ENCODE data around the gene SZT2. TPM values are rescaled to one million over a fixed set of nuclear protein-coding genes. Genes with fewer than 3 reads are reported as not detected.

The SZT2 gene
- total and polyA plus RNA-seq, 2 of the 13 experiments (the other 11 are each of a cell fraction or from before 2014, with no cell fraction given) = 8.0 to 8.8 TPM

DNA sequence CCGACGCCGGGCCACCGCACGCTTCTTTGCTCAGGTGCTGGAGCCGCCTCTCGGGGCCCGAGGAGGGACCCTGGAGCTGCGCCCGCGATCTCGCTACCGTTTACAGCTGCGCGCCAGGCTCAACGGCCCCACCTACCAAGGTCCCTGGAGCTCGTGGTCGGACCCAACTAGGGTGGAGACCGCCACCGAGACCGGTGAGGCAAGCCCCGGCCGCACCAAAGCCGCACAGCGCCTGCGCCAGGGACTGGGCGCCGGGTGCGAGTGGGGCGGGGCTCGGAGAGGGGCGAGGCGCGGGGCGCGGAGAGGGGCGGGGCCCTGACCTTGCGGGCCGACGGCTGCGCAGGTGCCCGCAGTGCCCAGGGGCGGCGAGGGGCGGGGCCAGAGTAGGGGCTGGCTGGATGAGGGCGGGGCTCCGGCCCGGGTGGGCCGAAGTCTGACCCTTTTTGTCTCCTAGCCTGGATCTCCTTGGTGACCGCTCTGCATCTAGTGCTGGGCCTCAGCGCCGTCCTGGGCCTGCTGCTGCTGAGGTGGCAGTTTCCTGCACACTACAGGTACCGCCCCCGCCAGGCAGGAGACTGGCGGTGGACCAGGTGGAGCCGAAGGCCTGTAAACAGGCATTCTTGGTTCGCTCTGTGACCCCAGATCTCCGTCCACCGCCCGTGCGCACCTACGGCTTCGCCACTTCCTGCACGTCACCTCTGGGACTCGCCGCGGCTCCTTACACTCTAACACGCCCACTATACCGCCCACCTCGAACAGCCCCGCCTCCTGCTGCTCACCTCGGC lies 40.7 kb upstream of the SZT2 start (continued):
- TF ChIP-seq, protein P1, sequence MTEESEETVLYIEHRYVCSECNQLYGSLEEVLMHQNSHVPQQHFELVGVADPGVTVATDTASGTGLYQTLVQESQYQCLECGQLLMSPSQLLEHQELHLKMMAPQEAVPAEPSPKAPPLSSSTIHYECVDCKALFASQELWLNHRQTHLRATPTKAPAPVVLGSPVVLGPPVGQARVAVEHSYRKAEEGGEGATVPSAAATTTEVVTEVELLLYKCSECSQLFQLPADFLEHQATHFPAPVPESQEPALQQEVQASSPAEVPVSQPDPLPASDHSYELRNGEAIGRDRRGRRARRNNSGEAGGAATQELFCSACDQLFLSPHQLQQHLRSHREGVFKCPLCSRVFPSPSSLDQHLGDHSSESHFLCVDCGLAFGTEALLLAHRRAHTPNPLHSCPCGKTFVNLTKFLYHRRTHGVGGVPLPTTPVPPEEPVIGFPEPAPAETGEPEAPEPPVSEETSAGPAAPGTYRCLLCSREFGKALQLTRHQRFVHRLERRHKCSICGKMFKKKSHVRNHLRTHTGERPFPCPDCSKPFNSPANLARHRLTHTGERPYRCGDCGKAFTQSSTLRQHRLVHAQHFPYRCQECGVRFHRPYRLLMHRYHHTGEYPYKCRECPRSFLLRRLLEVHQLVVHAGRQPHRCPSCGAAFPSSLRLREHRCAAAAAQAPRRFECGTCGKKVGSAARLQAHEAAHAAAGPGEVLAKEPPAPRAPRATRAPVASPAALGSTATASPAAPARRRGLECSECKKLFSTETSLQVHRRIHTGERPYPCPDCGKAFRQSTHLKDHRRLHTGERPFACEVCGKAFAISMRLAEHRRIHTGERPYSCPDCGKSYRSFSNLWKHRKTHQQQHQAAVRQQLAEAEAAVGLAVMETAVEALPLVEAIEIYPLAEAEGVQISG (CRISPR knock-in tag; IDR thresholded peaks at IDR 0.05) = peak; percentile 59
- TF ChIP-seq, protein P2, sequence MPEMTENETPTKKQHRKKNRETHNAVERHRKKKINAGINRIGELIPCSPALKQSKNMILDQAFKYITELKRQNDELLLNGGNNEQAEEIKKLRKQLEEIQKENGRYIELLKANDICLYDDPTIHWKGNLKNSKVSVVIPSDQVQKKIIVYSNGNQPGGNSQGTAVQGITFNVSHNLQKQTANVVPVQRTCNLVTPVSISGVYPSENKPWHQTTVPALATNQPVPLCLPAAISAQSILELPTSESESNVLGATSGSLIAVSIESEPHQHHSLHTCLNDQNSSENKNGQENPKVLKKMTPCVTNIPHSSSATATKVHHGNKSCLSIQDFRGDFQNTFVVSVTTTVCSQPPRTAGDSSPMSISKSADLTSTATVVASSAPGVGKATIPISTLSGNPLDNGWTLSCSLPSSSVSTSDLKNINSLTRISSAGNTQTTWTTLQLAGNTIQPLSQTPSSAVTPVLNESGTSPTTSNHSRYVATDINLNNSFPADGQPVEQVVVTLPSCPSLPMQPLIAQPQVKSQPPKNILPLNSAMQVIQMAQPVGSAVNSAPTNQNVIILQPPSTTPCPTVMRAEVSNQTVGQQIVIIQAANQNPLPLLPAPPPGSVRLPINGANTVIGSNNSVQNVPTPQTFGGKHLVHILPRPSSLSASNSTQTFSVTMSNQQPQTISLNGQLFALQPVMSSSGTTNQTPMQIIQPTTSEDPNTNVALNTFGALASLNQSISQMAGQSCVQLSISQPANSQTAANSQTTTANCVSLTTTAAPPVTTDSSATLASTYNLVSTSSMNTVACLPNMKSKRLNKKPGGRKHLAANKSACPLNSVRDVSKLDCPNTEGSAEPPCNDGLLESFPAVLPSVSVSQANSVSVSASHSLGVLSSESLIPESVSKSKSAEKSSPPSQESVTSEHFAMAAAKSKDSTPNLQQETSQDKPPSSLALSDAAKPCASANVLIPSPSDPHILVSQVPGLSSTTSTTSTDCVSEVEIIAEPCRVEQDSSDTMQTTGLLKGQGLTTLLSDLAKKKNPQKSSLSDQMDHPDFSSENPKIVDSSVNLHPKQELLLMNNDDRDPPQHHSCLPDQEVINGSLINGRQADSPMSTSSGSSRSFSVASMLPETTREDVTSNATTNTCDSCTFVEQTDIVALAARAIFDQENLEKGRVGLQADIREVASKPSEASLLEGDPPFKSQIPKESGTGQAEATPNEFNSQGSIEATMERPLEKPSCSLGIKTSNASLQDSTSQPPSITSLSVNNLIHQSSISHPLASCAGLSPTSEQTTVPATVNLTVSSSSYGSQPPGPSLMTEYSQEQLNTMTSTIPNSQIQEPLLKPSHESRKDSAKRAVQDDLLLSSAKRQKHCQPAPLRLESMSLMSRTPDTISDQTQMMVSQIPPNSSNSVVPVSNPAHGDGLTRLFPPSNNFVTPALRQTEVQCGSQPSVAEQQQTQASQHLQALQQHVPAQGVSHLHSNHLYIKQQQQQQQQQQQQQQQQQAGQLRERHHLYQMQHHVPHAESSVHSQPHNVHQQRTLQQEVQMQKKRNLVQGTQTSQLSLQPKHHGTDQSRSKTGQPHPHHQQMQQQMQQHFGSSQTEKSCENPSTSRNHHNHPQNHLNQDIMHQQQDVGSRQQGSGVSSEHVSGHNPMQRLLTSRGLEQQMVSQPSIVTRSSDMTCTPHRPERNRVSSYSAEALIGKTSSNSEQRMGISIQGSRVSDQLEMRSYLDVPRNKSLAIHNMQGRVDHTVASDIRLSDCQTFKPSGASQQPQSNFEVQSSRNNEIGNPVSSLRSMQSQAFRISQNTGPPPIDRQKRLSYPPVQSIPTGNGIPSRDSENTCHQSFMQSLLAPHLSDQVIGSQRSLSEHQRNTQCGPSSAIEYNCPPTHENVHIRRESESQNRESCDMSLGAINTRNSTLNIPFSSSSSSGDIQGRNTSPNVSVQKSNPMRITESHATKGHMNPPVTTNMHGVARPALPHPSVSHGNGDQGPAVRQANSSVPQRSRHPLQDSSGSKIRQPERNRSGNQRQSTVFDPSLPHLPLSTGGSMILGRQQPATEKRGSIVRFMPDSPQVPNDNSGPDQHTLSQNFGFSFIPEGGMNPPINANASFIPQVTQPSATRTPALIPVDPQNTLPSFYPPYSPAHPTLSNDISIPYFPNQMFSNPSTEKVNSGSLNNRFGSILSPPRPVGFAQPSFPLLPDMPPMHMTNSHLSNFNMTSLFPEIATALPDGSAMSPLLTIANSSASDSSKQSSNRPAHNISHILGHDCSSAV (CRISPR knock-in tag; IDR thresholded peaks at IDR 0.05; ENCODE audit: borderline replicate concordance) = peak; percentile 66; the same call in 1 of the 2 replicates
- TF ChIP-seq ESRRA (CRISPR knock-in tag; IDR thresholded peaks at IDR 0.05; ENCODE audit: low read depth) (peak; percentile 68; the same call in 1 of the 2 replicates), ZNF724P (CRISPR knock-in tag; IDR thresholded peaks at IDR 0.05; ENCODE audit: borderline replicate concordance) (no peak), ADNP (CRISPR knock-in tag; IDR thresholded peaks at IDR 0.05) (0 out of 2 replicates have a peak, but pooled peaks have one; percentile 50), ZNF296 (CRISPR knock-in tag; conservative IDR thresholded peaks at IDR 0.05) (0 out of 2 replicates have a peak, but pooled peaks have one; percentile 59), ZNF629 (CRISPR knock-in tag; conservative IDR thresholded peaks at IDR 0.05) (peak; percentile 46; the same call in 1 of the 2 replicates), ATM (IDR thresholded peaks at IDR 0.05; ENCODE audit: borderline replicate concordance) (no peak), GABPB1 (CRISPR knock-in tag; IDR thresholded peaks at IDR 0.05) (peak; percentile 89), TP53 (CRISPR knock-in tag; conservative IDR thresholded peaks at IDR 0.05) (peak; percentile 30; the same call in 1 of the 2 replicates), FOSL2 (CRISPR knock-in tag; IDR thresholded peaks at IDR 0.05) (peak; percentile 10; the same call in 1 of the 2 replicates), ZFY (CRISPR knock-in tag; IDR thresholded peaks at IDR 0.05) (peak; percentile 96), MED1 (CRISPR knock-in tag; IDR thresholded peaks at IDR 0.05) (peak; percentile 21; the same call in 1 of the 2 replicates), ZNF775 (CRISPR knock-in tag; IDR thresholded peaks at IDR 0.05; ENCODE audit: borderline replicate concordance) (no peak)
- TF ChIP-seq, protein P3, sequence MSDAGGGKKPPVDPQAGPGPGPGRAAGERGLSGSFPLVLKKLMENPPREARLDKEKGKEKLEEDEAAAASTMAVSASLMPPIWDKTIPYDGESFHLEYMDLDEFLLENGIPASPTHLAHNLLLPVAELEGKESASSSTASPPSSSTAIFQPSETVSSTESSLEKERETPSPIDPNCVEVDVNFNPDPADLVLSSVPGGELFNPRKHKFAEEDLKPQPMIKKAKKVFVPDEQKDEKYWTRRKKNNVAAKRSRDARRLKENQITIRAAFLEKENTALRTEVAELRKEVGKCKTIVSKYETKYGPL (CRISPR knock-in tag; IDR thresholded peaks at IDR 0.05) = no peak
- TF ChIP-seq, protein P4, sequence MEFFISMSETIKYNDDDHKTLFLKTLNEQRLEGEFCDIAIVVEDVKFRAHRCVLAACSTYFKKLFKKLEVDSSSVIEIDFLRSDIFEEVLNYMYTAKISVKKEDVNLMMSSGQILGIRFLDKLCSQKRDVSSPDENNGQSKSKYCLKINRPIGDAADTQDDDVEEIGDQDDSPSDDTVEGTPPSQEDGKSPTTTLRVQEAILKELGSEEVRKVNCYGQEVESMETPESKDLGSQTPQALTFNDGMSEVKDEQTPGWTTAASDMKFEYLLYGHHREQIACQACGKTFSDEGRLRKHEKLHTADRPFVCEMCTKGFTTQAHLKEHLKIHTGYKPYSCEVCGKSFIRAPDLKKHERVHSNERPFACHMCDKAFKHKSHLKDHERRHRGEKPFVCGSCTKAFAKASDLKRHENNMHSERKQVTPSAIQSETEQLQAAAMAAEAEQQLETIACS (CRISPR knock-in tag; IDR thresholded peaks at IDR 0.05) = 0 out of 2 replicates have a peak, but pooled peaks have one; percentile 34
